GM23338 (cell line): ENCODE results near the gene ABCC6. TPM values are rescaled to one million over a fixed set of nuclear protein-coding genes. Genes with fewer than 3 reads are reported as not detected.

Source experiments
- ATAC-seq: fragments of 200-7000 bp; cut with Tn5 transposase; 3 replicates; pipeline ENCODE4 v1.9.1; 2020
- DNase-seq: peaks from one replicate; pipeline ENCODE4 v3.0.0-alpha.2; 2015; ENCODE audit warnings: low spot score
- H2AFZ ChIP-seq: fragments of 200-600 bp; sonication (generic); 2 replicates; pipeline ENCODE4 v1.8.0; 2016; ENCODE audit warnings: antibody characterized with exemption, mild to moderate bottlenecking, moderate library complexity
- H3F3A ChIP-seq: fragments of 200-600 bp; sonication (generic); replicated peaks from 2 replicates; pipeline ENCODE4 v1.8.0; 2017; ENCODE audit warnings: antibody characterized with exemption, mixed run types, low read depth
- H3K27ac ChIP-seq: fragments of 200-600 bp; sonication (generic); 2 replicates; pipeline ENCODE4 v1.6.1; 2016; ENCODE audit warnings: low read depth
- H3K27me3 ChIP-seq: fragments of 200-600 bp; sonication (generic); 2 replicates; pipeline ENCODE4 v1.8.0; 2016; ENCODE audit warnings: mild to moderate bottlenecking, mixed run types, moderate library complexity; ENCODE audit not compliant: insufficient read depth
- H3K36me3 ChIP-seq: fragments of 200-600 bp; sonication (generic); 2 replicates; pipeline ENCODE4 v1.8.0; 2016; ENCODE audit warnings: mild to moderate bottlenecking; ENCODE audit not compliant: insufficient read depth
- H3K4me1 ChIP-seq: fragments of 200-600 bp; sonication (generic); 2 replicates; pipeline ENCODE4 v1.8.0; 2016; ENCODE audit warnings: mild to moderate bottlenecking, moderate library complexity; ENCODE audit not compliant: insufficient read depth
- H3K4me2 ChIP-seq: fragments of 200-600 bp; sonication (generic); 2 replicates; pipeline ENCODE4 v1.7.1; 2017; ENCODE audit warnings: mixed run types
- H3K4me3 ChIP-seq: fragments of 200-600 bp; sonication (generic); 2 replicates; pipeline ENCODE4 v1.6.1; 2016; ENCODE audit warnings: mixed run types
- H3K79me2 ChIP-seq: fragments of 200-600 bp; sonication (generic); replicated peaks from 2 replicates; pipeline ENCODE4 v1.8.0; 2017; ENCODE audit warnings: mild to moderate bottlenecking; ENCODE audit not compliant: insufficient read depth
- H3K9me2 ChIP-seq: fragments of 200-600 bp; sonication (generic); 2 replicates; pipeline ENCODE4 v1.8.0; 2017; ENCODE audit not compliant: insufficient read depth
- H4K20me1 ChIP-seq: fragments of 200-600 bp; sonication (generic); replicated peaks from 2 replicates; pipeline ENCODE4 v1.8.0; 2017; ENCODE audit warnings: mild to moderate bottlenecking; ENCODE audit not compliant: insufficient read depth
- H3K27ac Mint-ChIP-seq: 2 replicates; pipeline ENCODE4 v1.8.0; 2020; ENCODE audit warnings: inconsistent platforms, mild to moderate bottlenecking, moderate library complexity, mixed read lengths
- H3K27me3 Mint-ChIP-seq: 3 replicates; pipeline ENCODE4 v1.8.0; 2022; ENCODE audit warnings: low read depth, mild to moderate bottlenecking, moderate library complexity, mixed read lengths, inconsistent platforms; ENCODE audit not compliant: insufficient read depth, poor library complexity
- H3K36me3 Mint-ChIP-seq: 3 replicates; pipeline ENCODE4 v1.8.0; 2021; ENCODE audit warnings: low read depth, mild to moderate bottlenecking, inconsistent platforms, moderate library complexity, mixed read lengths
- H3K4me1 Mint-ChIP-seq: 3 replicates; pipeline ENCODE4 v1.8.0; 2020; ENCODE audit warnings: mild to moderate bottlenecking, inconsistent platforms, mixed read lengths
- H3K4me3 Mint-ChIP-seq: 3 replicates; pipeline ENCODE4 v1.8.0; 2021; ENCODE audit warnings: moderate library complexity, mild to moderate bottlenecking, inconsistent platforms, mixed read lengths
- H3K9me3 Mint-ChIP-seq: 3 replicates; pipeline ENCODE4 v1.8.0; 2020; ENCODE audit warnings: moderate library complexity, mild to moderate bottlenecking, inconsistent platforms, mixed read lengths
- CREB1 ChIP-seq: fragments of 250-450 bp; sonication (Bioruptor Pico); IDR thresholded peaks from 2 replicates; pipeline ENCODE4 v1.5.0; 2020; ENCODE audit warnings: low read depth, mild to moderate bottlenecking, moderate library complexity
- EZH2 ChIP-seq: fragments of 200-600 bp; sonication (generic); IDR thresholded peaks from one replicate; pipeline ENCODE4 v1.8.0; 2017; ENCODE audit warnings: antibody characterized with exemption, mild to moderate bottlenecking, low read depth; ENCODE audit not compliant: unreplicated experiment
- EZH2phosphoT487 ChIP-seq: fragments of 200-600 bp; sonication (generic); IDR thresholded peaks from one replicate; pipeline ENCODE4 v1.8.1; 2018; ENCODE audit warnings: antibody characterized with exemption; ENCODE audit not compliant: unreplicated experiment
- JUNB ChIP-seq: IDR thresholded peaks from one replicate; pipeline ENCODE4 v1.6.1; 2016; ENCODE audit warnings: antibody characterized with exemption; ENCODE audit not compliant: unreplicated experiment
- NANOG ChIP-seq: IDR thresholded peaks from 2 replicates; pipeline ENCODE4 v1.6.1; 2016; ENCODE audit warnings: antibody characterized with exemption, borderline replicate concordance
- POLR2AphosphoS5 ChIP-seq: IDR thresholded peaks from 2 replicates; pipeline ENCODE4 v1.6.1; 2016; ENCODE audit warnings: antibody characterized with exemption, low read depth
- STAT1 ChIP-seq: IDR thresholded peaks from one replicate; pipeline ENCODE4 v1.6.1; 2016; ENCODE audit warnings: antibody characterized with exemption; ENCODE audit not compliant: unreplicated experiment
- ZNF114 ChIP-seq: fragments of 250-450 bp; sonication (Bioruptor Pico); IDR thresholded peaks from 2 replicates; pipeline ENCODE4 v1.5.0; 2020; ENCODE audit warnings: mild to moderate bottlenecking, moderate library complexity
- ZNF331 ChIP-seq: fragments of 250-450 bp; sonication (Bioruptor Pico); IDR thresholded peaks from 2 replicates; pipeline ENCODE4 v1.5.0; 2020; ENCODE audit warnings: low read depth, mild to moderate bottlenecking, moderate library complexity
- polyA plus RNA-seq: library from polyadenylated mRNA; unstranded; fragments of >200 nt; fragmentation: Nextera tagmentation; extraction: Ambion mirVana; gene quantifications from 2 replicates; pipeline ENCODE4 v1.2.1, GENCODE V29; 2016
- total RNA-seq: library from RNA; depleted of rRNA; stranded (reverse); fragments of >200 nt; shearing (Covaris generic); gene quantifications from 2 replicates; pipeline ENCODE4 v1.2.3, GENCODE V29; 2014
- TF ChIP-seq, protein P1 (sequence below), 2 experiments: fragments of 200-600 bp in 1 of 2; sonication (generic) in 1 of 2; conservative IDR thresholded peaks; 2 replicates each; pipeline versions ENCODE4 v1.5.1 to v1.6.1; 2016 to 2017; ENCODE audit warnings: antibody characterized with exemption in 2 of 2, low read depth in 2 of 2, mild to moderate bottlenecking in 2 of 2, moderate library complexity in 1 of 2
- TF ChIP-seq, protein P2 (sequence below): IDR thresholded peaks from 2 replicates; pipeline ENCODE4 v1.6.1; 2016; ENCODE audit warnings: antibody characterized with exemption
- TF ChIP-seq, protein P3 (sequence below): IDR thresholded peaks from one replicate; pipeline ENCODE4 v1.6.1; 2018; ENCODE audit warnings: antibody characterized with exemption; ENCODE audit not compliant: unreplicated experiment

The ABCC6 gene
- total and polyA plus RNA-seq, 2 experiments from 2014 or later = 0.73 to 2.8 TPM

DNA sequence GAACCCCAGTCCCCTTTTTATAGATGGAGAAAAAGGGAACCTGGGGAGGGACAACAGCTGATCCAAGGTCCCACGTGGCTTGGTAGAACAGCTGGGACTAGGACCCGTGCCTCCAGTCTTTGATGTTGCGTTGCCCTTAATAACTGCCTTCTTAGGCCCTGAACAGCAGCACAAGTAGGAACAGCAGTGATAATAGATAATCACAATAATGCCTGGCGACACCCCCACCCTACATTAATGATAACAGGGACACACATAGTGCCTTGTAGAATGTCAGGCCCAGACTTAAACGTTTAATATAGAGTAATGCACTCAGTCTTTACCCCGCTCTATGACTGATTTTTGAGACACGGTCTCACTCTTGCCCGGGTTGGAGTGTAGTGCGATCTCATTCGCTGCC lies 96.4 kb downstream of the ABCC6 start (continued):
- TF ChIP-seq, protein P1, sequence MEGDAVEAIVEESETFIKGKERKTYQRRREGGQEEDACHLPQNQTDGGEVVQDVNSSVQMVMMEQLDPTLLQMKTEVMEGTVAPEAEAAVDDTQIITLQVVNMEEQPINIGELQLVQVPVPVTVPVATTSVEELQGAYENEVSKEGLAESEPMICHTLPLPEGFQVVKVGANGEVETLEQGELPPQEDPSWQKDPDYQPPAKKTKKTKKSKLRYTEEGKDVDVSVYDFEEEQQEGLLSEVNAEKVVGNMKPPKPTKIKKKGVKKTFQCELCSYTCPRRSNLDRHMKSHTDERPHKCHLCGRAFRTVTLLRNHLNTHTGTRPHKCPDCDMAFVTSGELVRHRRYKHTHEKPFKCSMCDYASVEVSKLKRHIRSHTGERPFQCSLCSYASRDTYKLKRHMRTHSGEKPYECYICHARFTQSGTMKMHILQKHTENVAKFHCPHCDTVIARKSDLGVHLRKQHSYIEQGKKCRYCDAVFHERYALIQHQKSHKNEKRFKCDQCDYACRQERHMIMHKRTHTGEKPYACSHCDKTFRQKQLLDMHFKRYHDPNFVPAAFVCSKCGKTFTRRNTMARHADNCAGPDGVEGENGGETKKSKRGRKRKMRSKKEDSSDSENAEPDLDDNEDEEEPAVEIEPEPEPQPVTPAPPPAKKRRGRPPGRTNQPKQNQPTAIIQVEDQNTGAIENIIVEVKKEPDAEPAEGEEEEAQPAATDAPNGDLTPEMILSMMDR (conservative IDR thresholded peaks at IDR 0.05; ENCODE audit: low read depth in 2 of 2) = no peak
- TF ChIP-seq STAT1 (no peak), POLR2AphosphoS5 (no peak), EZH2phosphoT487 (no peak), ZNF331 (CRISPR knock-in tag) (no peak), CREB1 (CRISPR knock-in tag) (no peak), NANOG (no peak)
- TF ChIP-seq, protein P2, sequence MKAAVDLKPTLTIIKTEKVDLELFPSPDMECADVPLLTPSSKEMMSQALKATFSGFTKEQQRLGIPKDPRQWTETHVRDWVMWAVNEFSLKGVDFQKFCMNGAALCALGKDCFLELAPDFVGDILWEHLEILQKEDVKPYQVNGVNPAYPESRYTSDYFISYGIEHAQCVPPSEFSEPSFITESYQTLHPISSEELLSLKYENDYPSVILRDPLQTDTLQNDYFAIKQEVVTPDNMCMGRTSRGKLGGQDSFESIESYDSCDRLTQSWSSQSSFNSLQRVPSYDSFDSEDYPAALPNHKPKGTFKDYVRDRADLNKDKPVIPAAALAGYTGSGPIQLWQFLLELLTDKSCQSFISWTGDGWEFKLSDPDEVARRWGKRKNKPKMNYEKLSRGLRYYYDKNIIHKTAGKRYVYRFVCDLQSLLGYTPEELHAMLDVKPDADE = no peak

DNA sequence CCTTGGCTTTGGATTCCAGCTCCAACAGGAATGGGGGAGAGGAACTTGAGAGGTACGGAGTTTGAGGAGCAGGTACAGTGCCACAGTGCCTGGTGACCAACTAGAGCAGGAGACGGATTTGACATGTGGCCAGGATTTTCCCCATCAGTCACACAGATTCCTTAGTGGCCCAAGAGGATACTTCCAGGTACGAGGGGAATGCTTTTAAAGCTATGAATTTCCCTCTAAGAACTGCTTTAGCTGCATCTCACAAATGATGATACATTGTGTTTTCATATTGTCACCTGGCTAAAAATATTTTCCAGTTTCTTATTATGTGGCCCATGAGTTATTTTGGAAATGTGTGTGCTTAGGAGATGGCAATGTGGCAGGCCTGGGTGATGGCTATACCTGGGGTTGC lies 98.3 kb downstream of the ABCC6 start:
- Histone ChIP-seq H3K9me2 (no peaks in the 10 kb centered on the region), H3K27me3 (no peaks in the 10 kb centered on the region), H2AFZ (no peak overlapping the region), H3K4me3 (no peak overlapping the region), H4K20me1 (0 out of 2 replicates have a peak, but pooled peaks cover 5% of the 10 kb centered on the region), H3K4me1 (no peaks in the 10 kb centered on the region), H3K36me3 (peaks cover 36% of the 10 kb centered on the region), H3F3A (no peaks in the 10 kb centered on the region), H3K27ac (no peak overlapping the region), H3K79me2 (no peaks in the 10 kb centered on the region), H3K4me2 (no peak overlapping the region)
- H3K27me3 Mint-ChIP-seq = peaks cover 13% of the 10 kb centered on the region
- no peak overlapping the region for H3K4me3 Mint-ChIP-seq
- ATAC-seq (no peak), DNase-seq (no peak)
- H3K36me3 Mint-ChIP-seq = peaks cover 75% of the 10 kb centered on the region
- no peaks in the 10 kb centered on the region for H3K4me1 Mint-ChIP-seq
- H3K27ac Mint-ChIP-seq = no peak overlapping the region
- H3K9me3 Mint-ChIP-seq = peaks cover 11% of the 10 kb centered on the region; the same call in 2 of the 3 replicates
- TF ChIP-seq, protein P3, sequence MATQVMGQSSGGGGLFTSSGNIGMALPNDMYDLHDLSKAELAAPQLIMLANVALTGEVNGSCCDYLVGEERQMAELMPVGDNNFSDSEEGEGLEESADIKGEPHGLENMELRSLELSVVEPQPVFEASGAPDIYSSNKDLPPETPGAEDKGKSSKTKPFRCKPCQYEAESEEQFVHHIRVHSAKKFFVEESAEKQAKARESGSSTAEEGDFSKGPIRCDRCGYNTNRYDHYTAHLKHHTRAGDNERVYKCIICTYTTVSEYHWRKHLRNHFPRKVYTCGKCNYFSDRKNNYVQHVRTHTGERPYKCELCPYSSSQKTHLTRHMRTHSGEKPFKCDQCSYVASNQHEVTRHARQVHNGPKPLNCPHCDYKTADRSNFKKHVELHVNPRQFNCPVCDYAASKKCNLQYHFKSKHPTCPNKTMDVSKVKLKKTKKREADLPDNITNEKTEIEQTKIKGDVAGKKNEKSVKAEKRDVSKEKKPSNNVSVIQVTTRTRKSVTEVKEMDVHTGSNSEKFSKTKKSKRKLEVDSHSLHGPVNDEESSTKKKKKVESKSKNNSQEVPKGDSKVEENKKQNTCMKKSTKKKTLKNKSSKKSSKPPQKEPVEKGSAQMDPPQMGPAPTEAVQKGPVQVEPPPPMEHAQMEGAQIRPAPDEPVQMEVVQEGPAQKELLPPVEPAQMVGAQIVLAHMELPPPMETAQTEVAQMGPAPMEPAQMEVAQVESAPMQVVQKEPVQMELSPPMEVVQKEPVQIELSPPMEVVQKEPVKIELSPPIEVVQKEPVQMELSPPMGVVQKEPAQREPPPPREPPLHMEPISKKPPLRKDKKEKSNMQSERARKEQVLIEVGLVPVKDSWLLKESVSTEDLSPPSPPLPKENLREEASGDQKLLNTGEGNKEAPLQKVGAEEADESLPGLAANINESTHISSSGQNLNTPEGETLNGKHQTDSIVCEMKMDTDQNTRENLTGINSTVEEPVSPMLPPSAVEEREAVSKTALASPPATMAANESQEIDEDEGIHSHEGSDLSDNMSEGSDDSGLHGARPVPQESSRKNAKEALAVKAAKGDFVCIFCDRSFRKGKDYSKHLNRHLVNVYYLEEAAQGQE = no peak
- TF ChIP-seq, protein P1 (conservative IDR thresholded peaks at IDR 0.05; ENCODE audit: low read depth in 2 of 2) = no peak
- TF ChIP-seq CREB1 (CRISPR knock-in tag) = no peak
- no peak for TF ChIP-seq ZNF114 (CRISPR knock-in tag)
- TF ChIP-seq STAT1 = no peak
- no peak for TF ChIP-seq ZNF331 (CRISPR knock-in tag)
- TF ChIP-seq EZH2phosphoT487 = no peak
- no peak for TF ChIP-seq JUNB
- no peak for TF ChIP-seq POLR2AphosphoS5
- no peak for TF ChIP-seq EZH2
